T-helper 22 cell (primary cell): ENCODE results near the gene OLFML2B.

Source experiments
- DNase-seq: peaks from one replicate; pipeline ENCODE4 v3.0.0-alpha.2; 2020; ENCODE audit warnings: low read depth

The OLFML2B gene

DNA sequence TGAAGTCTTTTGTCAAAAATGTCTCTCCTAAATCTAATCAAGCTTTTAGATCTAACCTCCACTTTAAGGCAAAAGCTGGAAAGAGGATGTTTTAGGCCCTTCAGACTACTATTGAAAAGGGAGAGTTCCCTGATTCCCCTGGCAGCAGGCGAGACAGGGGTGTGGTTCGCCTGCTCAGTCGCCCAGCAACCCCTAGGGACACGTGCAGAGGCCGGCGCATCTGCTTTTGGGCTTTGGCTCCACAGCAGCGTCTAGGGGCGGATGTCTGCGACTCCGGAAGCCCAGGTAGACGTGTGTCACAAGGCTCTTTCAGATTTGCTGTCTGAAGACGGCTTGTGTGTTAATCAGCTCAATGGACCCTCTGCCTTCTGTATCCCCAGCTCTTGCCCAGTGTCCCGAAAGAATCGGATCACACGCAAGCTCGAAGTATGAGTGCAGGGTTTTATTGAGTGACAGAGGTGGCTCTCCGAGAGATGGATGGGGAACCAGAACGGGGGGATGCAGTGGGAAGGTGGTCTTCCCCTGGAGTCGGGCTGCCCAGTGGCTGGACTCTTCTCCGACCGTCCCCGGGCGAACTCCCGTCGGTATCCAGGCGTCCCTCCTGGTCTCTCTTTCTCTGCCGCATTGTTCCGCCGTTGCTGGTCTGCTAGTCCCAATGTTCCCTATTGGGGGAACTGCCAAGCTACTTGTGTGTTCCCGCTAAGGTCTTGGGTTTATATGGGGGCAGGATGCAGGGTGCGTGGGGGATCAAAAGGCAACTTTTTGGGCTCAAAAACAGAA is 45.5 kb downstream of the OLFML2B start:
- no peak for DNase-seq

DNA sequence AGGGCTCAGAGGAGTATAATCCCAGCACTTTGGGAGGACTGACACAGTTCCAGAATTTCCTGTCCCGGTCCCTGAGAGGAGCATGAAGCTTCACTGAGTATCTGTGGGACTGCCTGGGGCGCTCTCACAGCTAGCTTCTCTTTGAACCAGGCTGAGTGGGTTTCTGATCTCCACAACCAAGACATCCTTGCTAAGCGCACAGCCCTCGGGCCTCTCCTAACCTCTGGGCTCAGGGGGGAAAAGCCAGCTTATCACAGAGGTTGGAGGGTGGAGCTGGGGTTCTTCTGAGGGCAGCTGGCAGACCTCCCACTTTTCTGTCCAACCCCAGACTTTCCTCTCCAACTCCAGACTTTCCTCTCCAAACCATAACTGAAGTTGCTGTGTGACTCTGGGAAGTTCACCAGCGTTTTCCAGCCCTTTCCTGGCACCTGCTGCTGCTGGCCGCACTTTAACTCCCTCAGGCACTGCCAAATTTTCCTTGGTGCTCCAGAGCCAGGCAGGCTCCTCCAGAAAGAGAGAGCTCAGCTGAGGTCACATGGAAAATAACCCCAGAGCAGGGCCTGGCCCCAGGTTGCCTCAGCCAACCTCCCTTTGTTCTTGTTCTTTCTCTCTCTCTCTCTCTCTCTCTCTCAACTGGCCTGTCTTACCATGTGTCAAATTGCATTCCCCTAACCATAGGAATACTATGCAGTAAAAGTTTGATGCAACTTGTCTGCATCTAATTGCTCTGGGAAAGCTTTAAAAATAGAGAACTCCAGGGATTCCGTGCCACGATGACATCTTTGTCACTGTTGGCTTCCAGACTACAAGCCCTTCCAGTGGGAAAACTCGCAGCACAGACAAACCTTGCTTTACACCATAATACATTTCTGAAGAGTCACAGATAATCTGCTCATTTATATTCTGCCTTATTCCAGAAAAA is 49.5 kb downstream of the OLFML2B start:
- no peak for DNase-seq

DNA sequence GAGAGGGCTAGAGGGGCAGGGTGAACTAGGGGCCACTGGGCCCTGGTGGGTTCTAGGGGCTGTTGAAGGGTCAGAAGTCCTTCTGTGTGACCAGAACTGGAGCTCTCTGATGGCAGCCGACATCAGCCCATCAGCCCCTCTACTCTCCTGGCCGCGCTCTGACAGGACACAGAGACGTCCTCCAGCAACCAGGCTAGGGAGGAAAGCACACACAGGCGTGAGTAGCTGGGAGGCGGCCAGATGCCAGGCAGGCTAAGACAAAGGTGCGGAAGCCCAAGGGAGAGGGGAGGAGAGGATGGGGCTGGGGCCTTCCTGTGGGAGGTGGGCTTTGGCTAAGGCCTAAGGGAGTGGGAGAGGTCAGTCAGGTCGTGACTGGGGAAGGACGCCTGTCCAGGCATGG is 50.8 kb downstream of the OLFML2B start:
- no peak for DNase-seq

DNA sequence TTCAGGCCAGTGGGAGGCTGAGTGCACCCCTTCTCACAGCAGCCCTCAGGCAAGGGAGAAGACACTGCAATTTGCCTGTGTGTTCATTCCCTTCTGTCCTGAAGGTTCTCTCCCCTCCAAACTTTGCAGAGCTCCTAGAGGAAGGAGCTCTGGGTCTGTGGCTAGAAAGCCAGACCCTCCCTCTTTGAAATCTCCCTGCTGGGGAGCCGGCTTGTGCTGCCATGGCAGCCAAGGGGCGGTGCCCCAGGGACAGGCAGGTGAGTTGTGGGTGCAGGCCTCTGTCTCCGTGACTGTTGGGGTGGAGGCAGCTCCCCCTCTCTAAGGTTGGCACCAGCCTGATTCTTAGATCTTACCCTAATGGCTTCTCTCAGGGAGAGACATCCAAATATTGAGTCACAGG is 53.0 kb downstream of the OLFML2B start:
- no peak for DNase-seq

DNA sequence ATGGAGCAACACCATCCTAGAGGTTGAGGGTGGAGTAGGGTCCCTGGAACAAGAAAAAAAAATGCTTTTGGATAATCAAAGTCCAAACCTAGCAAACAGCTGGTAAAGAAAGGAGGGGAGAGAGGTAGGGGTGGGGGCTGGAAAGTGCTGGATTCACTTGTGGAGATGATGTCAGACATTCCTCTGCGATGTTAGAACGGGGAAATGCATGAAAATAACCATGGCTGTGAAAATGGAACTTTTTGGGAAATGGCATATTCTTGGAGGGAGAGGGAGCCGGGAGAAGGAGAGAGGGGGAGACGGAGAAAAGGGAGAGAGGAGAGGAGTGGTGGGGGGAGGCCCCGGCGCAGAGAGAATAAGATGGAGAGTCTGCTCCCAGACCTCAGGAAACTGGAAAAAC is 53.6 kb downstream of the OLFML2B start:
- no peak for DNase-seq

DNA sequence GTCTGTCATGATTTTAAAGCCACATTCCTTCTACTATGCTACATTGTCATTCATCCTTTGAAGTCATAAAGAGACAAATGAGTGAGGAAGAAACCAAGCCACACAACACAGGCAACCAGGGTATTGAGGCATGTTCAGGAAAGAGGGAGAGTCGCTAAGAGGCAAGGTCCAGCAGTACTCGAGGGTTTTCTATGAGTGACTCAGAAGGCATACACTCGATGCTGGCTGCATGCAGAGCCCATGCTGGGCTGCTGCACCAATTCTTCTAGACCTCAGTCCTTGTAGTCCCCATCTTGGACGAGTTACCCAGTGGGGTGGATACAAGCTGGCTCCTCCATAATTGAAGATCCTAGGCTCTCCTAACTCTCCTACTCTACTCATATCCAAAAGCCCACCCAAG is 57.6 kb downstream of the OLFML2B start:
- DNase-seq, result no peak

DNA sequence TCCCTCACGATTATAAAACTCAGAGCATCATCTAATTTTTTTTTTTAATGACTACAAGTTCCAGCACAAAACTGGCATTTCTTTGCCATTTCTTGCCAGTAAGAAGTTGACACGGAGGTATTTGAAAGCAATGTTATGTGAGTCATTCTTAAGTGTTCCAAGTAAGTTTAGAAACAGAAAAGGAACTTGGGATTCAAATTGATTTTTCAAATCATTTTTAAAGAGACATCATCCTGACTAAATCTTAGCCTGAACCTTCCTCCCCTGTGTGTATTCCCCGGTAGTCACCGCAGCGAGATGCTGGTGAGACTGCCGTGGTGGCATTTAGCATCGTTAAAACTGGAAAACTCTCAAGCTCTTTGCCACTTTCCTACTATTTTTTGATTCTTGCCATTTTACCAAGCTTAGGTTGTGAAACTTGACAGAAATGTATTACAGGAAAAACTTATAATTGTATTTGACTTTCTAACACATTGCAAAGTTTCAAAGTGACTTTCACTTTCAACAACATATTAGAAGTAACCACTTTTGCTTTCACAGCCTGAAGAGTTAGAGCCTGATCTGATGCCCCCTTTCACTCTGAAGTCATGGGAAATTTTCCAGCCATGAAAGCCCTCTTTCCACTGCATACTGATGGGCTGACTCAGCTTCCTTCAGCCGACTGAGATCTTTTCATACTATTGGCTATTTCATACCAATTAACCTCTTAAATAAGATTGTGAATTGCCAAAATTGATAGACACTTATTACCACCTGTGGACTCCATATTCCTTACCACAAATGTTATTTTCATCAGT is 61.4 kb downstream of the OLFML2B start:
- no peak for DNase-seq

DNA sequence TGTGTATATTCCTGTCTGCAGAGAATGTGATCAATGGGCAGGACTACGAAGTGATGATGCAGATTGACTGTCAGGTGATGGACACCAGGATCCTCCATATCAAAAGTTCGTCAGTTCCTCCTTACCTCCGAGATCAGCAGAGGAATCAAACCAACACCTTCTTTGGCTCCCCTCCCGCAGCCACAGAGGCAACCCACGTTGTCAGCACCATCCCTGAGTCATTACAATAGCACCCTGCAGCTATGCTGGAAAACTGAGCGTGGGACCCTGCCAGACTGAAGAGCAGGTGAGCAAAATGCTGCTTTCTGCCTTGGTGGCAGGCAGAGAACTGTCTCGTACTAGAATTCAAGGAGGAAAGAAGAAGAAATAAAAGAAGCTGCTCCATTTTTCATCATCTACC is 65.2 kb downstream of the OLFML2B start:
- DNase-seq, result no peak

DNA sequence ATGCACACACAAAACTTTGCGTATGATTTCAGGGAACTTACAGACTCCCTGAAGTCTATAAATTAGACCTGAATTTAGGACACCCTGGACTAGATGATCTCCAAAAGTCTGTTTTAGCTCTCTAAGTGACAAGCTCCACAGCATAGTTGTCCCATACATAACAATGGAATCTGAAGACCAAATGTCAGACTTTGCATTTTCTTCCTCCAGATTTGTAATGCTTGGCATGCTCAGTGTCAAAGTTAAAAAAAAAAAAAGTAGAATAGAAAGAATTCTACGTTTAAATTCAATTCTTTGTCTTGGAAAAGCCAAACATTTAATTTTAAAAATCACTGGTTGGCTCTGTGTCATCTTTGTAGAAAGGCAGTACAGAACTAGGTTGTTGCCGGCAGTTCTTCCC is 66.7 kb downstream of the OLFML2B start:
- no peak for DNase-seq

DNA sequence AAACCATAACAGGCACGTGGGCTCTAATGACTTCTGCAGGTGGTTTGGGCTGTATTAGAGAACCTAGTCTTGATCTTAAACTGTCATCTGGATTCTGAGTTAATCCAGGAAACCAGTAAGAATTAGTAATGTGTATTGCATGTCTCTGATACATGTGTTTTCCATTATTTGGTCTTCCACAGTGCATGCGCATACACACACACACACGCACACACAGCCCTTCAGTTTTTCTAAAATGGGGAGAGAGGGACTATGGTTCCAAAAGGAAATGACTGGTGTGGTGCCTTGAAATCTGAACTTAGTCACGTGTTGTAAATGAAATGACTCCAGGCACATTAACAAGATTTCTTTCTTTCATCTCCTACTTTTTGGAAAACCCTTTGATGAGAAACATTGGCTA is 67.6 kb downstream of the OLFML2B start:
- DNase-seq, result no peak

DNA sequence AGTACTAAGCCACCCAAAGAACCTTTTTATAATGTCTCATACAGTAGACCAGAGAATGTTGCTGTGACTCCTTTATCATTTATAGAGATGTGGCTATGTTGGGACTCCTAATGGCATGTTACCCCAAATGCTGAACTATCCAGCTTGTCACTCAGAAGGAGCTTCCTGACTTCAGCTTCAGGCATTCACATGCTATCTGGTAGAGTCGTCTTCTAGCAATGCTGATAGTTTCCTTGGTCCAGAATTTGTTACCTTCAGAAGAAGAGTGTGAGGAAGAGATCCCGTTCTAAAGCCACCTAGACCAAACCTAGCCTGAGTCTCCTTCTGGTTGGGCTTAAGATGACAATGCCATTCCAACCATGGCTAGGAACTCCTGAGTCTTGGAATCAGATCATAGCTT is 68.1 kb downstream of the OLFML2B start:
- no peak for DNase-seq

DNA sequence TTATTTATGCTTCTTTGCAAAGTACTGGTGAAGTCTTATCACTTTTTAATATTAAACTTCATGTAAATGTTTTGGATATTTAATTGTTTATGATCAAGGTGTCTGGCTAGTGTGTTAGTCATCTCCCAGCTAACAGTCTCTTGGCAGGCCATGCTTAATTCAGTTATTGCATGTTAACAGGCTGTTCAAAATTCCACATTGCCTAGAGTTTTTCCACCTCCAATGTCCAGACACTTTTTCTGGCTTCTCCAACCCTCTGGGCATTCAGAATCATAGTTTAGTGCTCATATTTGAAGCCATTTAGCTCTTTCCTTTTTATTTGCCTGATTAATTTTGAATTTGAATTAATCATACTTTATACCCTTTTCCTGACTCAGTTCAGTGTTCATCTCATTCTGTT is 69.2 kb downstream of the OLFML2B start:
- DNase-seq, result no peak

DNA sequence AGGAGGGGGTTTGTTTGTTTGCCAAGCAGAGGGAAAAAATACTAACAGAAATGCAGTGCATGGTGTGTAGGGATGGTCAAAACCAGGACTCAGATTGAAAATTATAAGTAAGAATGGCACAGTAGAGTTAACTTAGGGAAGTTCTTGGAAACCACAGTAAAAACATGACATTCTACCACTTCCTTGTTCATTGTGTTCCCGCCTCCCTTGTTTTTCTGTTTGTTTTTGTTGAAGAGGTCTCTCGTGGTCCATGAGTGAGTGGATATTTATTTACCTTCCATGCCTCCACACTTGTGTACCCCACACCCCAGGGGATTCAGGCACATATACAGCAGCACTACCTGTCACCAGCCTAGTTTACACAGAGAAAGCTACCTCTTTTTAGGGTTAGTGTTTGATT is 69.6 kb downstream of the OLFML2B start:
- DNase-seq, result no peak

DNA sequence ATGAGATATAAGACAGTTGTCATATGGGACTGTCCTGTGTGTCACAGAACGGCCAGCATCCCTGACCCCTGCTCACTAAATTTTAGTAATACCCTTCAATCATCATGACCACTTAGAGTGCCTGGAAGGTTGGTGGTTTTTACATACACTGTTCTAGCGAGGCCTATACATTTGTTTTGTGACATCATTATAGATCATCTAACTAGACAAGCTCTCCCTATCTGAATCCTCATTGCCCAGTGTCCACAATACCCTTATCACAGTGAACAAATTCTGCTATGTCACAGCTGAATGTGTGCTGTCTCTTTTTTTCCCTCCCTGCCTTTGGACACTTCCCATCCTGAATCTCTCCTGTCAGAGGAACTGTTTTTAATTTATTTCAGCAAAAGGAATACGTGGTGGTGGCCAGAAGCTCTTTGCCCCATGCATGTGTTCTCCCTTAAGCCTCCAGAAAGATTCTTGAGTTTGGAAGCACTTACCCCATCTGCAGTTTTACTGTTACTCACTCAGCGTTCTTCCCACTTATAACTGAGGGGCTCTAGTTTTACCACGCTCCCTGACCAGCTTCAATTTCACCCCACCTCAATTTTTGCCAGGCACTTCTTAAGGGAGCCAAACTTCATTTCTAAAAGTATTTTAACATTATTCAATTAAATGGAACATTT is 70.3 kb downstream of the OLFML2B start:
- DNase-seq, result no peak

DNA sequence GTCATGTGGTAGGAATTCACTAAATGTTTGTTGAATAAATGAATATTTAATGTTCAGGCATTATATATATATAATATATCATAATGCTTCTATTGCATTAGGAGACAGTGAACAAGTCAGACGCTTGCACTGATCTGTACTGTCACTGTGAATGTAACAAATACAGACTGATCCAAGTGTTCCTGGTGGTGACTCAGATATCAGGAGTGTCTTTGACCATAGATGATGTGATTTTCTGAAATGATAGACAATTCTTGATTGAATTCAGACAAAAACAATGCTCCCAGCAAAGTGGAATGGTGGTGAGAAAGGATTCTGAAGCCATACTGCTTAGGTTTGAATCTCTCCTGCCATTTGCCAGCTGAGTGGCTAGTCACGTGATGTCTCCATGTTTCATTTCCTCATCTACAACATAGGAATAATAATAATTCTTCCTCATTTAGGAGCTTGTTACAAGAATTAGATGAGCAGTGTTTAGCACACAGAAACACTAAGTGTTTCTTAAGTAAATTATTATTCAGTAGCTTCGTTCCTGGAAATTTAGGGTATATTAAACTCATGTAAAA is 71.0 kb downstream of the OLFML2B start:
- no peak for DNase-seq

DNA sequence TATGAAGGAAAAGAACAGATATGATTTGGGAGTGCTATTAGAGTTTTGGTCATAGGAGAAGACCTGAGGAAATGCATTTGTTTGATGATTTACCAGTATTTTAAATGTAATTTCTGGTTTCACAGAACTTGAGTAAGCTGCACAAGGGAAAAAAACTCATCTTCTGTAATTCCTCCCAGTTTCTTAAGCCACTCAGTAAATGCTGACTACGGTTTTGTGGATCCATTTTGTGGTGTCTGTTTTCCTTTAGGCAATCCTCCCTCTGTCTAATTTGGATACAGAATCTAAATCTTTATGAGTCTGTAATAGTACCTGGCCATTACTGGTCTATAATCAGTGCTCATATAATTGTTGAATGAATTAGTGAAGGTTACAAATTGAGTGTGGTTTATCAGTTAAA is 72.0 kb downstream of the OLFML2B start:
- no peak for DNase-seq

DNA sequence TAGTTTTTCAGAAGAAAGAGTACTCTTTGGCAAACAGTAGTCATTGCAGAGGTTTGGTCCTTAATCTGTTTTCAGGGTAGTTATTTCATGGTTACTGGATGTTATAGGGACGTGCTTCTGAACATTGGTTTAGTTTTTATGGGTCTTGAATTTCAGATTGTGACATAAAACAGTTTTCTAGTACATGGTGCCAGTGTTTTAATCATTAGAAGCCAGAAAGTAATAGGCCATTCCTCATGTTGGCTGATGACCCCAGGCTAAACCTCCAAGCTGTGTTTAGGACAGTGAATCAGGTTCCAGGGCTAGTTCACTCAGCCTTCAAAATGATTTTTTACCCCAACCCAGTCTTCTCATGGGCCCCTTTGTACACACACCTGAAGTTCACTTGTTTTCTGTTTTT is 73.3 kb downstream of the OLFML2B start:
- no peak for DNase-seq

DNA sequence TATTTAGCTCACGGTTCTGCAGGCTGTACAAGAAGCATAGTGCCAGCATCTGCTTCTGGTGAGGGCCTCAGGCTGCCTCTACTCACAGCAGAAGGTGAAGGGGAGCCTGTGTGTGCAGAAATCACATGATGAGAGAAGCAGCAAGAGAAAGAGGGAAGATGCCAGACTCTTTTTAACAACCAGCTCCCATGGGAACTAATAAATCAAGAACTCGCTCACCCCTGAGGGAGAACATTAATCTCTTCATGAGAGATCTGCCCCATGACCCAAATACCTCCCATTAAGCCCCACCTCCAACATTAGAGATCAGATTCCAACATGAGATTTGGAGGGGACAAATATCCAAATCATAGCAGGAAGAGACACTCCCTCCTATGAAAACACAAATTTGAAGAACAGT is 74.1 kb downstream of the OLFML2B start:
- no peak for DNase-seq

DNA sequence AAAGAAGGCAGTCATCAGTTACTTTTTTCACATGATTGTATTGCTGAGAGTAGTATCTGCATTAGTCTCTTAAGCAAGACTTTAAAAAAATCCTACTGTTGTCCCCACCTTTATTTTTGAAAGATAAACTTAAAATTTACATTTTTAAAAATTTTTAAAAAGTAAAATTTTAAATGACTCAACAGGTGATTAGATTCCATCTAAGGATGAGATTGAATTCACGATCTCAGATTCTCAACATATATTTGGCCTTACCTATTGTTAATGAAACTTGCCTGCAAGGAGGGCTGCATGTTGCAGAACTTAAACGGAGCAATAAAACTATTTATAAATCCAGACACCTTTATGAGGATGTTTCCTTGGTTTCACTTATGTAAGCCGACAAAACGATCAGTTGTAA is 75.2 kb downstream of the OLFML2B start:
- DNase-seq, result no peak

DNA sequence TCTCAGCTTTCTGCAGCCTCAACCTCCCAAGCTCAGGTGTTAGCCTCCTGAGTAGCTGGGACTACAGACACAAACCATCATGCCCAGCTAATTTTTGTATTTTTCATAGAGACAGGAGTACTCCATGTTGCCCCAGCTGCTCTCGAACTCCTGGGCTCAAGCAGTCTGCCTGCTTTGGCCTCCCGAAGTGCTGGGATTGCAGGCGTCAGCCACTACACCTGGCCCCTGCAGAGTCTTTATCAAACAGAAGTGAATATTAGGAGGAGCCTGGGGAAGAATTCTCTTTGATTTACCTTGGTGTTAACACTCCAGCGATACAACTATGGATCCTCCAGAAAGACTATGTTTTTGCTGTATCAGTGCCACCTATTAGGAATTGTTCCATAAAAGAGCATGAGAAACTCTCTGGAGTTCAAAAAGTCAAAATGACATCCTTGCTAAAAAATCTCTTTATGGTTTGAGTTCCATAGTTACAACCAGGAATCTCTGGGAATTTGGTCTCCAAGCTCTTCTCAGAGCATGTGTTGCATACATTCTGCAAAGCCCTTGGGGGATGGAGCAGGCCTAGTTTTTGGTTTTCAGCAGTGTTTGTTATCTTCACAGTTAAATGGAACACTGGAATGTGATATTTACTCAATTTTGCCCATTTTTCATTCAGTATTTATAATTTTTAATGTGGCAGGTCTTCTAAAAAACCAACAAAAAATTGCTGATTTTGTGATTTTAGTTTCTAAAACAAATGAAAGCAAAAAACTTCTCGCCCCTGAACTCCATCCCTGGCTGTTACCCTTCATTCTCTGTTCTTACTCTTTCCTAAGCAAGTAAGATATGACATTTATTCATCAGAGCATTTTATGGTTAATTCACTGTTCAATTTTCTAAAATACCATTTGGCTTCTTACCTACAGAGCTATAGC is 77.3 kb downstream of the OLFML2B start:
- no peak for DNase-seq
